ENCODE measurements around the gene RPTOR. TPM values are rescaled to one million over a fixed set of nuclear protein-coding genes. Genes with fewer than 3 reads are reported as not detected.

The RPTOR gene
- total RNA-seq, 1 experiment from 2014 or later = 58.0 TPM

DNA sequence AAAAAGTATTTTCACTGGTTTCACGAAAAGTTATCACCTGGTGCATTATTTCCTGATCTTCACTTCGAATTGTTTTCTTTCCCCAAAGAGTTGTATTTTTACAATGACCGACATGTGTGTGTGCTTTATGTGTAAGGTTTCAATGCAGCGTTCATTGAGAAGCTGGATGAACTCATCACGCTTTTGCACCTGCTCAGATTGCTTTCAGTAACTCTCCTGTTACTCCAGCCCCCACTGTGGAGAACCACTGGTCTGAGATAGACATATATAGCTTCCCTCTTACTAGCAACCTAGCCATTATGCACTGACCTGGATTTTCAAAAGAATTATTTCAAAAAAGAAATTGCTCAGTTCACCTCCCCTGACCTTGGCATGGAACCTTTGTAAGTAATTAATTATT is 268.7 kb downstream of the RPTOR start:
- Histone ChIP-seq H3K4me3 (ENCODE audit: low read depth in 2 of 2, low read length in 2 of 2) (no peak overlapping the region), H3K4me1 (ENCODE audit: control insufficient read depth, insufficient read depth, low read length) (no peaks in the 10 kb centered on the region), H3K27me3 (ENCODE audit: control insufficient read depth, insufficient read depth, low read length) (no peaks in the 10 kb centered on the region), H3K36me3 (ENCODE audit: control insufficient read depth, insufficient read depth, low read length) (no peaks in the 10 kb centered on the region), H3K9me3 (ENCODE audit: control insufficient read depth, insufficient read depth, low read depth, low read length) (no peaks in the 10 kb centered on the region), H3K27ac (ENCODE audit: low read length) (no peak overlapping the region)
- ATAC-seq (no peak), DNase-seq (ENCODE audit: low read depth, low spot score) (no peak)
- ChIA-PET CTCF (no interaction called here), POLR2A (no interaction called here)
- in situ Hi-C loops (cut with HindIII; ENCODE audit: low pct_unique_long_range_greater_than_20kb, low sequenced_read_pairs) = no loop called here
- TF ChIP-seq SIN3A (IDR thresholded peaks at IDR 0.05; ENCODE audit: borderline replicate concordance, insufficient read depth, low read depth, low read length) = no peak
- TF ChIP-seq, protein P1, sequence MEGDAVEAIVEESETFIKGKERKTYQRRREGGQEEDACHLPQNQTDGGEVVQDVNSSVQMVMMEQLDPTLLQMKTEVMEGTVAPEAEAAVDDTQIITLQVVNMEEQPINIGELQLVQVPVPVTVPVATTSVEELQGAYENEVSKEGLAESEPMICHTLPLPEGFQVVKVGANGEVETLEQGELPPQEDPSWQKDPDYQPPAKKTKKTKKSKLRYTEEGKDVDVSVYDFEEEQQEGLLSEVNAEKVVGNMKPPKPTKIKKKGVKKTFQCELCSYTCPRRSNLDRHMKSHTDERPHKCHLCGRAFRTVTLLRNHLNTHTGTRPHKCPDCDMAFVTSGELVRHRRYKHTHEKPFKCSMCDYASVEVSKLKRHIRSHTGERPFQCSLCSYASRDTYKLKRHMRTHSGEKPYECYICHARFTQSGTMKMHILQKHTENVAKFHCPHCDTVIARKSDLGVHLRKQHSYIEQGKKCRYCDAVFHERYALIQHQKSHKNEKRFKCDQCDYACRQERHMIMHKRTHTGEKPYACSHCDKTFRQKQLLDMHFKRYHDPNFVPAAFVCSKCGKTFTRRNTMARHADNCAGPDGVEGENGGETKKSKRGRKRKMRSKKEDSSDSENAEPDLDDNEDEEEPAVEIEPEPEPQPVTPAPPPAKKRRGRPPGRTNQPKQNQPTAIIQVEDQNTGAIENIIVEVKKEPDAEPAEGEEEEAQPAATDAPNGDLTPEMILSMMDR (IDR thresholded peaks at IDR 0.05) = no peak
- no peak for TF ChIP-seq TCF7L2 (IDR thresholded peaks at IDR 0.05; ENCODE audit: low read depth, low read length)
- TF ChIP-seq, protein P2, sequence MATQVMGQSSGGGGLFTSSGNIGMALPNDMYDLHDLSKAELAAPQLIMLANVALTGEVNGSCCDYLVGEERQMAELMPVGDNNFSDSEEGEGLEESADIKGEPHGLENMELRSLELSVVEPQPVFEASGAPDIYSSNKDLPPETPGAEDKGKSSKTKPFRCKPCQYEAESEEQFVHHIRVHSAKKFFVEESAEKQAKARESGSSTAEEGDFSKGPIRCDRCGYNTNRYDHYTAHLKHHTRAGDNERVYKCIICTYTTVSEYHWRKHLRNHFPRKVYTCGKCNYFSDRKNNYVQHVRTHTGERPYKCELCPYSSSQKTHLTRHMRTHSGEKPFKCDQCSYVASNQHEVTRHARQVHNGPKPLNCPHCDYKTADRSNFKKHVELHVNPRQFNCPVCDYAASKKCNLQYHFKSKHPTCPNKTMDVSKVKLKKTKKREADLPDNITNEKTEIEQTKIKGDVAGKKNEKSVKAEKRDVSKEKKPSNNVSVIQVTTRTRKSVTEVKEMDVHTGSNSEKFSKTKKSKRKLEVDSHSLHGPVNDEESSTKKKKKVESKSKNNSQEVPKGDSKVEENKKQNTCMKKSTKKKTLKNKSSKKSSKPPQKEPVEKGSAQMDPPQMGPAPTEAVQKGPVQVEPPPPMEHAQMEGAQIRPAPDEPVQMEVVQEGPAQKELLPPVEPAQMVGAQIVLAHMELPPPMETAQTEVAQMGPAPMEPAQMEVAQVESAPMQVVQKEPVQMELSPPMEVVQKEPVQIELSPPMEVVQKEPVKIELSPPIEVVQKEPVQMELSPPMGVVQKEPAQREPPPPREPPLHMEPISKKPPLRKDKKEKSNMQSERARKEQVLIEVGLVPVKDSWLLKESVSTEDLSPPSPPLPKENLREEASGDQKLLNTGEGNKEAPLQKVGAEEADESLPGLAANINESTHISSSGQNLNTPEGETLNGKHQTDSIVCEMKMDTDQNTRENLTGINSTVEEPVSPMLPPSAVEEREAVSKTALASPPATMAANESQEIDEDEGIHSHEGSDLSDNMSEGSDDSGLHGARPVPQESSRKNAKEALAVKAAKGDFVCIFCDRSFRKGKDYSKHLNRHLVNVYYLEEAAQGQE (IDR thresholded peaks at IDR 0.05; ENCODE audit: insufficient read depth in 1 of 2, low read depth in 2 of 2, low read length in 1 of 2) = no peak
- TF ChIP-seq POLR2AphosphoS5 (IDR thresholded peaks at IDR 0.05; ENCODE audit: low read depth, low read length) = no peak
- no TSS peak for BruUV-seq (replicated peaks)
- intact Hi-C loops (cut with micrococcal nuclease; ENCODE audit: unreplicated experiment) = no loop called here

DNA sequence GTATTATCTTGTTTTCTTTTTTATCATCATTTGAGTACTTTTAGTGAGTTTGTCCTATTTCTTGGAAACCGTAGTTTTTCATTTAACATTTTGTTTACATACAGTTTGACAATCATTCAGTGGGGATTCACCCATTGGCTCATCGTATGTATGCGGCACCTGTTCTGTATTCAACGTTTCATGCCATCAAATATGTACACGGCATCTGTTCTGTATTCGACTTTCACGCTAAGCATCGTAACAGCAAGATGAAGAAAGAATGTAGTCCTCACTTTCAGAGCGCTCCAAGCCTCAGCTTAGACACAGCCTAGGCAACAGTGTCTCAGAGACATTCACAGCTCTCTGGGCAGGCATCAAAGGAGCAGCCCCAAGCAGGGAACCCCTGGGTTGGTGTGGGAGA is 269.9 kb downstream of the RPTOR start:
- no peak overlapping the region for H3K27ac ChIP-seq (ENCODE audit: low read length)
- no peaks in the 10 kb centered on the region for H3K4me1 ChIP-seq (ENCODE audit: control insufficient read depth, insufficient read depth, low read length)
- no peak for ATAC-seq
- H3K36me3 ChIP-seq (ENCODE audit: control insufficient read depth, insufficient read depth, low read length) = no peaks in the 10 kb centered on the region
- intact Hi-C loops (cut with micrococcal nuclease; ENCODE audit: unreplicated experiment) = no loop called here
- ChIA-PET CTCF (no interaction called here), POLR2A (no interaction called here)
- no TSS peak for BruUV-seq (replicated peaks)
- H3K9me3 ChIP-seq (ENCODE audit: control insufficient read depth, insufficient read depth, low read depth, low read length) = no peaks in the 10 kb centered on the region
- in situ Hi-C loops (cut with HindIII; ENCODE audit: low pct_unique_long_range_greater_than_20kb, low sequenced_read_pairs) = no loop called here
- DNase-seq (ENCODE audit: low read depth, low spot score) = no peak
- TF ChIP-seq, protein P1 (IDR thresholded peaks at IDR 0.05) = no peak
- TF ChIP-seq TCF7L2 (IDR thresholded peaks at IDR 0.05; ENCODE audit: low read depth, low read length) = no peak
- TF ChIP-seq SIN3A (IDR thresholded peaks at IDR 0.05; ENCODE audit: borderline replicate concordance, insufficient read depth, low read depth, low read length) = no peak
- TF ChIP-seq POLR2AphosphoS5 (IDR thresholded peaks at IDR 0.05; ENCODE audit: low read depth, low read length) = no peak
- TF ChIP-seq, protein P2 (IDR thresholded peaks at IDR 0.05; ENCODE audit: insufficient read depth in 1 of 2, low read depth in 2 of 2, low read length in 1 of 2) = no peak
- no peaks in the 10 kb centered on the region for H3K27me3 ChIP-seq (ENCODE audit: control insufficient read depth, insufficient read depth, low read length)
- no peak overlapping the region for H3K4me3 ChIP-seq (ENCODE audit: low read depth in 2 of 2, low read length in 2 of 2)
